GM19438 (cell line): Measurements from ENCODE around the gene ZNF827.

Experiments used
- ATAC-seq: cut with Tn5 transposase; IDR thresholded peaks from one replicate; pipeline ENCODE4 v1.9.1; 2021; ENCODE audit warnings: low read depth; ENCODE audit not compliant: unreplicated experiment

ZNF827 gene

GRCh38 chr4:145769450-145770037 is 169.1 kb downstream of the ZNF827 start:
- no peak for ATAC-seq

- no peak for ATAC-seq
These were observed 172.3 kb downstream of the ZNF827 start for GRCh38 chr4:145766273-145766672.

GRCh38 chr4:145763399-145763798 is 175.2 kb downstream of the ZNF827 start:
- no peak for ATAC-seq

- no peak for ATAC-seq
These were observed 175.9 kb downstream of the ZNF827 start for GRCh38 chr4:145762719-145763118.

GRCh38 chr4:145760961-145761929 is 177.4 kb downstream of the ZNF827 start:
- ATAC-seq = no peak

GRCh38 chr4:145760176-145760575 is 178.4 kb downstream of the ZNF827 start:
- ATAC-seq = no peak

- ATAC-seq = no peak
These were observed 181.4 kb downstream of the ZNF827 start for GRCh38 chr4:145757188-145757587.

GRCh38 chr4:145756244-145756643 is 182.4 kb downstream of the ZNF827 start:
- no peak for ATAC-seq

GRCh38 chr4:145755802-145756201 is 182.8 kb downstream of the ZNF827 start:
- ATAC-seq = no peak

- ATAC-seq = no peak
These were observed 195.0 kb downstream of the ZNF827 start for GRCh38 chr4:145743641-145744040.

- no peak for ATAC-seq
These were observed 197.8 kb downstream of the ZNF827 start for GRCh38 chr4:145740806-145741205.

- ATAC-seq = no peak
These were observed 198.8 kb downstream of the ZNF827 start for GRCh38 chr4:145739845-145740244.

- no peak for ATAC-seq
These were observed 202.3 kb downstream of the ZNF827 start for GRCh38 chr4:145736241-145736831.

GRCh38 chr4:145735827-145736226 is 202.8 kb downstream of the ZNF827 start:
- ATAC-seq = no peak

GRCh38 chr4:145735347-145735675 is 203.3 kb downstream of the ZNF827 start:
- ATAC-seq = no peak

- ATAC-seq = no peak
These were observed 203.9 kb downstream of the ZNF827 start for GRCh38 chr4:145734576-145735346.

- ATAC-seq = no peak
These were observed 204.6 kb downstream of the ZNF827 start for GRCh38 chr4:145734031-145734430.

GRCh38 chr4:145732895-145733880 is 205.4 kb downstream of the ZNF827 start:
- peak; percentile 85 for ATAC-seq

- no peak for ATAC-seq
These were observed 206.4 kb downstream of the ZNF827 start for GRCh38 chr4:145732001-145732815.
